ENCODE results near the gene MAEA.

DNA sequence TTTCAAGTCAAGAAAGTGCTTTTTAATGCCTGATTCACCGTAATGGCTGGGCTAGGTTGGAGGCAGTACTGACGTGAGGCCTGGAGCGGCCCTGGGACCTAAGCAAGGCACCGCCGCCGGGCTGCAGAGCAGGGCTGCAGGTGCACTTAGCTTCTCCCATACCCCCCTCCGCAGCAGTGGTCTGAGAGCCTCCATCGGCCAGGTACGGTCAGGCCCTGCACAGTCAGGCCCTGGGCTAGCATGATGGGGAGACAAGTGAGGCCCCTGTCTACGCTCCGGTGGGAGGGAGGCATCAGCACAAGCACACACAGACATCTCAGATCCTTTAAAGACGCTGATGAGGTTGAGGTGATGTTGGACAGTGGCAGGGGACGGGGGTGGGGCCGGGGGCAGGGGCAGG, 4.7 kb downstream of the MAEA start:
- TF ChIP-seq, protein P1, sequence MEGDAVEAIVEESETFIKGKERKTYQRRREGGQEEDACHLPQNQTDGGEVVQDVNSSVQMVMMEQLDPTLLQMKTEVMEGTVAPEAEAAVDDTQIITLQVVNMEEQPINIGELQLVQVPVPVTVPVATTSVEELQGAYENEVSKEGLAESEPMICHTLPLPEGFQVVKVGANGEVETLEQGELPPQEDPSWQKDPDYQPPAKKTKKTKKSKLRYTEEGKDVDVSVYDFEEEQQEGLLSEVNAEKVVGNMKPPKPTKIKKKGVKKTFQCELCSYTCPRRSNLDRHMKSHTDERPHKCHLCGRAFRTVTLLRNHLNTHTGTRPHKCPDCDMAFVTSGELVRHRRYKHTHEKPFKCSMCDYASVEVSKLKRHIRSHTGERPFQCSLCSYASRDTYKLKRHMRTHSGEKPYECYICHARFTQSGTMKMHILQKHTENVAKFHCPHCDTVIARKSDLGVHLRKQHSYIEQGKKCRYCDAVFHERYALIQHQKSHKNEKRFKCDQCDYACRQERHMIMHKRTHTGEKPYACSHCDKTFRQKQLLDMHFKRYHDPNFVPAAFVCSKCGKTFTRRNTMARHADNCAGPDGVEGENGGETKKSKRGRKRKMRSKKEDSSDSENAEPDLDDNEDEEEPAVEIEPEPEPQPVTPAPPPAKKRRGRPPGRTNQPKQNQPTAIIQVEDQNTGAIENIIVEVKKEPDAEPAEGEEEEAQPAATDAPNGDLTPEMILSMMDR (conservative IDR thresholded peaks at IDR 0.05; ENCODE audit: low read depth in 2 of 2), result no peak
- TF ChIP-seq POLR2AphosphoS5 (IDR thresholded peaks at IDR 0.05; ENCODE audit: low read depth) (no peak), EZH2 (IDR thresholded peaks at IDR 0.05; ENCODE audit: low read depth, unreplicated experiment) (no peak)
